Loucy (cell line): ENCODE results near the gene ASIC2.

Source experiments
- H2AFZ ChIP-seq: fragments of 200-600 bp; sonication (generic); 2 replicates; pipeline ENCODE4 v1.6.0; 2016; ENCODE audit warnings: antibody characterized with exemption, mild to moderate bottlenecking, low read length, moderate library complexity
- H3F3A ChIP-seq: fragments of 200-600 bp; 2 replicates; pipeline ENCODE4 v1.6.0; 2016; ENCODE audit warnings: antibody characterized with exemption, low read depth, mild to moderate bottlenecking
- H3K27me3 ChIP-seq: fragments of 200-600 bp; sonication (generic); 2 replicates; pipeline ENCODE4 v1.6.1; 2014; ENCODE audit warnings: low read length, mild to moderate bottlenecking; ENCODE audit not compliant: insufficient read depth, poor library complexity, severe bottlenecking
- H3K36me3 ChIP-seq: fragments of 200-600 bp; sonication (generic); 2 replicates; pipeline ENCODE4 v1.6.1; 2016; ENCODE audit warnings: low read length; ENCODE audit not compliant: insufficient read depth
- H3K4me1 ChIP-seq: fragments of 200-600 bp; sonication (generic); 2 replicates; pipeline ENCODE4 v1.5.1; 2014; ENCODE audit warnings: low read length, mild to moderate bottlenecking; ENCODE audit not compliant: insufficient read depth, poor library complexity, severe bottlenecking
- H3K4me2 ChIP-seq: fragments of 200-600 bp; sonication (generic); 2 replicates; pipeline ENCODE4 v1.6.0; 2014; ENCODE audit warnings: antibody characterized with exemption, low read length, low read depth, mild to moderate bottlenecking; ENCODE audit not compliant: poor library complexity, severe bottlenecking
- H3K4me3 ChIP-seq: fragments of 200-600 bp; sonication (generic); 2 replicates; pipeline ENCODE4 v1.5.1; 2014; ENCODE audit warnings: low read length, mild to moderate bottlenecking, mixed read lengths; ENCODE audit not compliant: poor library complexity, severe bottlenecking
- H3K79me2 ChIP-seq: fragments of 200-600 bp; sonication (generic); 2 replicates; pipeline ENCODE4 v1.6.1; 2014; ENCODE audit warnings: low read length; ENCODE audit not compliant: insufficient read depth
- H3K9ac ChIP-seq: fragments of 200-600 bp; sonication (generic); 2 replicates; pipeline ENCODE4 v1.6.0; 2014; ENCODE audit warnings: mild to moderate bottlenecking, low read depth, low read length, moderate library complexity; ENCODE audit not compliant: poor library complexity, severe bottlenecking
- H3K9me2 ChIP-seq: fragments of 200-600 bp; sonication (generic); replicated peaks from 2 replicates; pipeline ENCODE4 v1.6.1; 2016; ENCODE audit warnings: low read depth, low read length, mixed read lengths
- H3K9me3 ChIP-seq: fragments of 200-600 bp; sonication (generic); 2 replicates; pipeline ENCODE4 v1.6.1; 2014; ENCODE audit warnings: mild to moderate bottlenecking, antibody characterized with exemption, low read length, low read depth; ENCODE audit not compliant: insufficient read depth
- H4K20me1 ChIP-seq: fragments of 200-600 bp; sonication (generic); 2 replicates; pipeline ENCODE4 v1.6.0; 2014; ENCODE audit warnings: antibody characterized with exemption, low read length, mild to moderate bottlenecking; ENCODE audit not compliant: insufficient read depth, poor library complexity, severe bottlenecking
- EZH2phosphoT487 ChIP-seq: fragments of 200-600 bp; IDR thresholded peaks from 2 replicates; pipeline ENCODE4 v1.6.1; 2018; ENCODE audit warnings: antibody characterized with exemption, mild to moderate bottlenecking, moderate library complexity, borderline replicate concordance
- TF ChIP-seq, protein P1 (sequence below): fragments of 200-600 bp; sonication (generic); conservative IDR thresholded peaks from 2 replicates; pipeline ENCODE4 v1.5.1; 2014; ENCODE audit warnings: mild to moderate bottlenecking, antibody characterized with exemption, low read length

The ASIC2 gene

DNA sequence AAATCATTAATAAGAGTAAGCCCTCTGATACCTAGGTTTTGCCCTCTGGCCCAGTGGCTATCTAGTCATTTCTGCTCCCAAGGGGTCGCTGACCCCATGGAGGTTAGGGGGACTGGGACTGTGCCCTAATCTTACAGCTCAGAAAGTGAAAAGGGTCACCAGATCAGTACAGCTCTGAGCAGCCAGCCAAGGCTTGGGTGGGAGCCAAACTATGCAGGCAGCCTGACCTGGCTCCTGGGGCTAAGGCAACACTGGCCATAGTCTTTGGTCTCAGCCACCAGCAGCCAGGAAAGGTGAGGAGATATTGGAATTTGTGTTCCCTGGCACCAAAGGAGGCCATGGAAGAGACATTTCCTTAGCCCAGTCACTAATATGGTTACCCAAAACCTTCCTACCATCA lies 67.6 kb downstream of the ASIC2 start:
- TF ChIP-seq EZH2phosphoT487: no peak
- TF ChIP-seq, protein P1, sequence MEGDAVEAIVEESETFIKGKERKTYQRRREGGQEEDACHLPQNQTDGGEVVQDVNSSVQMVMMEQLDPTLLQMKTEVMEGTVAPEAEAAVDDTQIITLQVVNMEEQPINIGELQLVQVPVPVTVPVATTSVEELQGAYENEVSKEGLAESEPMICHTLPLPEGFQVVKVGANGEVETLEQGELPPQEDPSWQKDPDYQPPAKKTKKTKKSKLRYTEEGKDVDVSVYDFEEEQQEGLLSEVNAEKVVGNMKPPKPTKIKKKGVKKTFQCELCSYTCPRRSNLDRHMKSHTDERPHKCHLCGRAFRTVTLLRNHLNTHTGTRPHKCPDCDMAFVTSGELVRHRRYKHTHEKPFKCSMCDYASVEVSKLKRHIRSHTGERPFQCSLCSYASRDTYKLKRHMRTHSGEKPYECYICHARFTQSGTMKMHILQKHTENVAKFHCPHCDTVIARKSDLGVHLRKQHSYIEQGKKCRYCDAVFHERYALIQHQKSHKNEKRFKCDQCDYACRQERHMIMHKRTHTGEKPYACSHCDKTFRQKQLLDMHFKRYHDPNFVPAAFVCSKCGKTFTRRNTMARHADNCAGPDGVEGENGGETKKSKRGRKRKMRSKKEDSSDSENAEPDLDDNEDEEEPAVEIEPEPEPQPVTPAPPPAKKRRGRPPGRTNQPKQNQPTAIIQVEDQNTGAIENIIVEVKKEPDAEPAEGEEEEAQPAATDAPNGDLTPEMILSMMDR: no peak
- Histone ChIP-seq H3K9me2 (no peaks in the 10 kb centered on the region), H3F3A (no peaks in the 10 kb centered on the region)

DNA sequence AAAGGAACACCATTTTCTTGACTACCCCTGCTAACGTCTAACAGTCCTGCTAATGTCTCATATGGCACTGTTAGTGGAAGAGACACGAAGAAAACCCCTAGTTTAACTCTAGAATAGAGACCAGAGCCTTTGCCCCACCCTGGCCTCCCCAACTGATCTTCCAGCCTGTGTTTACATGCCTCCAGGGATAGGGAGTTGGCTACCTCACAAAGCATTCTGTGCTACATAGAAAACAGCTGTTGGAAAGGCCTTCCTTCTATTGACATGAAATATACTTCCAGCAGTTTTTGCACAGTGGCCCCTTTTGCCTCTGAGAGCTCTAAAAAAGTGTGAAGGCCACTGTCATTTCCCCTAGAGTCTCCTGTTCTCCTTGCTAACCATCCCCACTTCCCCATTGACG lies 73.1 kb downstream of the ASIC2 start:
- no peak overlapping the region for H3K4me2 ChIP-seq
- no peaks in the 10 kb centered on the region for H3K9me3 ChIP-seq
- no peaks in the 10 kb centered on the region for H3F3A ChIP-seq
- H3K36me3 ChIP-seq: no peaks in the 10 kb centered on the region
- no peaks in the 10 kb centered on the region for H3K79me2 ChIP-seq
- H3K27me3 ChIP-seq: no peaks in the 10 kb centered on the region
- H4K20me1 ChIP-seq: no peaks in the 10 kb centered on the region
- no peak overlapping the region for H2AFZ ChIP-seq
- no peaks in the 10 kb centered on the region for H3K4me1 ChIP-seq
- no peaks in the 10 kb centered on the region for H3K9me2 ChIP-seq
- TF ChIP-seq, protein P1: no peak
- no peak for TF ChIP-seq EZH2phosphoT487
- no peak overlapping the region for H3K4me3 ChIP-seq
- H3K9ac ChIP-seq: no peak overlapping the region

More for the DNA sequence above, 67.6 kb downstream of the ASIC2 start:
- Histone ChIP-seq H3K9ac (no peak overlapping the region), H3K79me2 (no peaks in the 10 kb centered on the region), H2AFZ (no peak overlapping the region), H3K9me3 (no peaks in the 10 kb centered on the region), H3K4me1 (no peaks in the 10 kb centered on the region), H3K27me3 (no peaks in the 10 kb centered on the region), H3K4me2 (no peak overlapping the region), H3K36me3 (no peaks in the 10 kb centered on the region), H4K20me1 (no peaks in the 10 kb centered on the region), H3K4me3 (no peak overlapping the region)

DNA sequence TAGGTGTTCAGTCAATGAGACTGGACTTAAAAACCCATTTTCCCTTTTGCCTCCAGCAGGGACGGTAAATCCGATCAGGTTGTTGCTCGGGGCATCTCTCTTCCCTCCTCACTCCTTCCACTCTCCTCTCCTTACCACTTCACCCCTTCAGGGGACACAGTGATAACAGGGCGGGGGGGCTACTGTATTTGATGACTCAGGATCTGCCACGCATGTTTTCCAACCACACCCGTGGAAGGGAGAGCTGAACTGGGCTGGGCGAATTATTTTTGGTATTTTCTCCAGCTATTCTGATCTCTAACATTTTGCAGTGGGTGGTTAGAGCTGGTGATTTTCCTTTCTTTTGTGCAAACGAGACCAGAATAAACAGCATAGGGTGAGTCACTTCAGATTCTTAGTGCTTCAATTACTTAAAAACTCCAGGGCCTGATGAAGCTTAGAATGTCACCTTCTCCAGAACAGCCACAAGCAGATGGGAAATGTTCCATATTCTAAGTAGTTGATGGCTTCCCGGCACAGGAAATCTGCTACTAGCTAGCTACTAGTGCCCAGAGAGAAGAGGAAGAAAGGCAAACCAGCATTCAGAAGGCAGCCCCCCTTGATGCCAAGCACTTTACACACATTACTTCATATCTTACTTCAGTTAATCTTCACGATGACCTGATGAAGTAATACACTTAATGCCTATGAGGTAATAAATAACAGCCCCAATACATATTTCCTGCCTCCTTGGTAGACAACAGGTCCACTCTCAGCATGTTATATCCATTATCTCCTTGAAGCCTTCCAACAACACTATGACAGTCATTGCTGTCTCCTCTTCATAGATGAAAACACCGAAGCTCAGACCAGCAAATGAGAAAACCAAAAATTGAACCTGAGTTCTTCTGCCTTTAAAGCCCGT lies 74.1 kb downstream of the ASIC2 start:
- H4K20me1 ChIP-seq: no peaks in the 10 kb centered on the region
- H3F3A ChIP-seq: no peaks in the 10 kb centered on the region
- no peaks in the 10 kb centered on the region for H3K79me2 ChIP-seq
- no peak overlapping the region for H3K9ac ChIP-seq
- no peak for TF ChIP-seq EZH2phosphoT487
- TF ChIP-seq, protein P1: no peak
- no peaks in the 10 kb centered on the region for H3K9me3 ChIP-seq
- no peaks in the 10 kb centered on the region for H3K9me2 ChIP-seq
- H2AFZ ChIP-seq: no peak overlapping the region
- H3K4me1 ChIP-seq: no peaks in the 10 kb centered on the region
- no peaks in the 10 kb centered on the region for H3K36me3 ChIP-seq
- H3K4me3 ChIP-seq: no peak overlapping the region
- no peak overlapping the region for H3K4me2 ChIP-seq
- H3K27me3 ChIP-seq: no peaks in the 10 kb centered on the region
